Stimulated activated CD8-positive, alpha-beta memory T cell treated with anti-CD3 and anti-CD28 coated beads, Interleukin-7, amount 100 ng/mL, for 4 hours (primary cell): ENCODE measurements around the gene TMEM114.

ENCODE experiments used
- DNase-seq, 2 donors: peaks; one replicate each; pipeline ENCODE4 v3.0.0-alpha.2; 2020; ENCODE audit warnings: low read depth in 2 of 2

Gene TMEM114

GRCh38 chr16:8611886-8612600, 21.7 kb upstream of the TMEM114 start:
- no peak for DNase-seq

GRCh38 chr16:8611122-8611521, 20.8 kb upstream of the TMEM114 start:
- DNase-seq: no peak

- no peak for DNase-seq
These were observed 16.9 kb upstream of the TMEM114 start for GRCh38 chr16:8607214-8607613.

GRCh38 chr16:8605554-8605953, 15.2 kb upstream of the TMEM114 start:
- DNase-seq: no peak

GRCh38 chr16:8600144-8600775, 9.9 kb upstream of the TMEM114 start:
- DNase-seq: no peak

GRCh38 chr16:8596581-8596980, 6.3 kb upstream of the TMEM114 start:
- no peak for DNase-seq

GRCh38 chr16:8595783-8596182, 5.5 kb upstream of the TMEM114 start:
- DNase-seq: no peak

- DNase-seq: no peak
These were observed 3.9 kb upstream of the TMEM114 start for GRCh38 chr16:8594149-8594666.

- DNase-seq: no peak
These were observed 1.1 kb upstream of the TMEM114 start for GRCh38 chr16:8591451-8591850.

- no peak for DNase-seq
These were observed 500 bp upstream of the TMEM114 start for GRCh38 chr16:8590811-8591210.

- DNase-seq: no peak
These were observed 1.0 kb downstream of the TMEM114 start for GRCh38 chr16:8589057-8589899.

- no peak for DNase-seq
These were observed 1.6 kb downstream of the TMEM114 start for GRCh38 chr16:8588682-8589056.

GRCh38 chr16:8587065-8587464, 3.2 kb downstream of the TMEM114 start:
- DNase-seq: no peak

- no peak for DNase-seq
These were observed 4.5 kb downstream of the TMEM114 start for GRCh38 chr16:8585857-8586256.

GRCh38 chr16:8585041-8585440, 5.3 kb downstream of the TMEM114 start:
- no peak for DNase-seq

- no peak for DNase-seq
These were observed 6.6 kb downstream of the TMEM114 start for GRCh38 chr16:8583732-8584131.

GRCh38 chr16:8583199-8583598, 7.1 kb downstream of the TMEM114 start:
- DNase-seq: no peak

- DNase-seq: no peak
These were observed 8.3 kb downstream of the TMEM114 start for GRCh38 chr16:8581831-8582580.

GRCh38 chr16:8579559-8579958, 10.8 kb downstream of the TMEM114 start:
- no peak for DNase-seq

- no peak for DNase-seq
These were observed 12.5 kb downstream of the TMEM114 start for GRCh38 chr16:8577678-8578304.
